HepG2 (cell line): ENCODE results near the gene PIP5K1C. TPM values are rescaled to one million over a fixed set of nuclear protein-coding genes. Genes with fewer than 3 reads are reported as not detected.

Experiments used
- CBX1 ChIP-seq: IDR thresholded peaks from one replicate; pipeline ENCODE4 v1.6.1; 2016; ENCODE audit warnings: antibody characterized with exemption, low read depth
- FIP1L1 ChIP-seq: fragments of 200-400 bp; formaldehyde crosslinking; IDR thresholded peaks from 2 replicates; pipeline ENCODE4 v1.6.1; 2018; ENCODE audit warnings: low read depth, mild to moderate bottlenecking, low read length, moderate library complexity, borderline replicate concordance; ENCODE audit not compliant: insufficient read depth
- HDAC1 ChIP-seq: sonication (generic); formaldehyde crosslinking; IDR thresholded peaks from 2 replicates; pipeline ENCODE4 v1.5.1; 2020; ENCODE audit warnings: mild to moderate bottlenecking, missing genetic modification reagents
- MIXL1 ChIP-seq: IDR thresholded peaks from 2 replicates; pipeline ENCODE4 v1.6.1; 2016
- POLR2A ChIP-seq, 2 experiments: IDR thresholded peaks; 2 replicates each; pipeline ENCODE4 v1.6.1; 2011; ENCODE audit warnings: low read depth in 2 of 2, low read length in 2 of 2, mild to moderate bottlenecking in 1 of 2, moderate library complexity in 1 of 2; ENCODE audit not compliant: insufficient read depth in 1 of 2
- RXRB ChIP-seq: IDR thresholded peaks from 2 replicates; pipeline ENCODE4 v1.6.1; 2016; ENCODE audit warnings: borderline replicate concordance, missing genetic modification reagents, missing compliant biosample characterization
- SMARCC2 ChIP-seq: fragments of 450-650 bp; IDR thresholded peaks from 2 replicates; pipeline ENCODE4 v1.6.1; 2017; ENCODE audit warnings: antibody characterized with exemption, mild to moderate bottlenecking
- ZNF263 ChIP-seq: sonication (generic); formaldehyde crosslinking; IDR thresholded peaks from 2 replicates; pipeline ENCODE4 v1.4.0; 2020; ENCODE audit warnings: missing genetic modification reagents
- ZNF430 ChIP-seq: sonication (generic); formaldehyde crosslinking; IDR thresholded peaks from 2 replicates; pipeline ENCODE4 v1.9.0; 2021; ENCODE audit warnings: mild to moderate bottlenecking, missing genetic modification reagents
- ZNF550 ChIP-seq: sonication (generic); formaldehyde crosslinking; IDR thresholded peaks from 2 replicates; pipeline ENCODE4 v1.4.0; 2020; ENCODE audit warnings: mild to moderate bottlenecking, missing genetic modification reagents, borderline replicate concordance
- polyA plus RNA-seq, 8 experiments: library from polyadenylated mRNA; depleted of rRNA in 3 of 8; stranded (reverse) in 7 of 8; unstranded in 1 of 8; fragments of >200 nt; fragmentation: Illumina TruSeq in 4 of 8; extraction: Trizol in 4 of 8; gene quantifications; 2 replicates each; pipeline versions ENCODE4 v1.2.1 to v1.2.3, GENCODE V29; 2011 to 2016; ENCODE audit warnings: low read depth in 4 of 8, missing spikeins in 1 of 8, mixed read lengths in 1 of 8; ENCODE audit not compliant: insufficient read depth in 1 of 8
- total RNA-seq, 5 experiments: library from RNA; depleted of rRNA; stranded (reverse); fragments of >200 nt; fragmentation: Illumina TruSeq; extraction: Trizol; gene quantifications; 2 replicates each; pipeline ENCODE4 v1.2.3, GENCODE V29; 2016; ENCODE audit warnings: low read depth in 1 of 5
- TF ChIP-seq, protein P1 (sequence below): sonication (generic); formaldehyde crosslinking; IDR thresholded peaks from 2 replicates; pipeline ENCODE4 v1.4.0; 2020; ENCODE audit warnings: mild to moderate bottlenecking, missing genetic modification reagents
- TF ChIP-seq, protein P2 (sequence below): IDR thresholded peaks from 2 replicates; pipeline ENCODE4 v1.6.1; 2016; ENCODE audit warnings: missing biosample characterization, missing genetic modification reagents, low read depth
- TF ChIP-seq, protein P3 (sequence below): sonication (generic); formaldehyde crosslinking; IDR thresholded peaks from 2 replicates; pipeline ENCODE4 v1.5.0; 2020; ENCODE audit warnings: missing genetic modification reagents
- TF ChIP-seq, protein P4 (sequence below): fragments of 450-650 bp; IDR thresholded peaks from 2 replicates; pipeline ENCODE4 v1.6.1; 2016

PIP5K1C gene
- total and polyA plus RNA-seq, 2 of the 13 experiments (the other 11 are each of a cell fraction or from before 2014, with no cell fraction given), result 3.6 to 4.3 TPM

DNA sequence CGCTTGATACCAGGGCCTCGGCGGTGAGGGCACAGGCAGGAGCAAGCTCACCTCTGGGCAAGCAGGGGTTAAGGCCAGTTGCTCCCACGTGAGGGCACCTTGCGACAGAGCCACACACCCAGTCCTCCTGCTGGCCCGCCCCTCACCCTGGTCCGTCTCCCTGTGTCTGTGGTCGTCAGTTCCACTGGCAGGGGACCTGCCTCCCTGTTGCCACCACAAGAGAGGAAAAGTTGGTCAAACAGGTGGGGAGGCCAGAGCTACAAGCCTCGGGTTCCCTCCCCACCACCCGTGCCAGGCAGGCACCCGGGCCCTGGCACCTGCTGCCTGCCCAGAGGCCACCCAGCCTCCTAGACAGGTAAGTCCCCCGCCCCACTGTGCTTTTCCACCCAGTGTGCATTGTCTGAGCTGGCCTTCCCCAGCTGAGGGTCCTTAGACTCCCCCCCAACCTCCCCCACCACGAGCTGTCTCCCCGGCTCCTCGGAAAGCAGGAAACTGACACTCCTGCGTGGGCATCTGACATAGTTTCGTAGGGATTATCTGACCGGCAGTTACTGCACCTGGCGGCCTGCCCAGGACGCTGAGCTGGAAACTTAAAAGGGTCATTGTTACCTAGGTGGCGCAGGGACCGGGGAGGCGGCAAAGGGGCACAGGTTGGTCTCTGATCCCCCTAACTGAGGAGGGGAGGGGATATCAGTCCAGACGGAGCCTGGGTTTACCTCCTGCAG is 8.1 kb upstream of the PIP5K1C start, which contains the start of gene TJP3 (continued):
- TF ChIP-seq, protein P1, sequence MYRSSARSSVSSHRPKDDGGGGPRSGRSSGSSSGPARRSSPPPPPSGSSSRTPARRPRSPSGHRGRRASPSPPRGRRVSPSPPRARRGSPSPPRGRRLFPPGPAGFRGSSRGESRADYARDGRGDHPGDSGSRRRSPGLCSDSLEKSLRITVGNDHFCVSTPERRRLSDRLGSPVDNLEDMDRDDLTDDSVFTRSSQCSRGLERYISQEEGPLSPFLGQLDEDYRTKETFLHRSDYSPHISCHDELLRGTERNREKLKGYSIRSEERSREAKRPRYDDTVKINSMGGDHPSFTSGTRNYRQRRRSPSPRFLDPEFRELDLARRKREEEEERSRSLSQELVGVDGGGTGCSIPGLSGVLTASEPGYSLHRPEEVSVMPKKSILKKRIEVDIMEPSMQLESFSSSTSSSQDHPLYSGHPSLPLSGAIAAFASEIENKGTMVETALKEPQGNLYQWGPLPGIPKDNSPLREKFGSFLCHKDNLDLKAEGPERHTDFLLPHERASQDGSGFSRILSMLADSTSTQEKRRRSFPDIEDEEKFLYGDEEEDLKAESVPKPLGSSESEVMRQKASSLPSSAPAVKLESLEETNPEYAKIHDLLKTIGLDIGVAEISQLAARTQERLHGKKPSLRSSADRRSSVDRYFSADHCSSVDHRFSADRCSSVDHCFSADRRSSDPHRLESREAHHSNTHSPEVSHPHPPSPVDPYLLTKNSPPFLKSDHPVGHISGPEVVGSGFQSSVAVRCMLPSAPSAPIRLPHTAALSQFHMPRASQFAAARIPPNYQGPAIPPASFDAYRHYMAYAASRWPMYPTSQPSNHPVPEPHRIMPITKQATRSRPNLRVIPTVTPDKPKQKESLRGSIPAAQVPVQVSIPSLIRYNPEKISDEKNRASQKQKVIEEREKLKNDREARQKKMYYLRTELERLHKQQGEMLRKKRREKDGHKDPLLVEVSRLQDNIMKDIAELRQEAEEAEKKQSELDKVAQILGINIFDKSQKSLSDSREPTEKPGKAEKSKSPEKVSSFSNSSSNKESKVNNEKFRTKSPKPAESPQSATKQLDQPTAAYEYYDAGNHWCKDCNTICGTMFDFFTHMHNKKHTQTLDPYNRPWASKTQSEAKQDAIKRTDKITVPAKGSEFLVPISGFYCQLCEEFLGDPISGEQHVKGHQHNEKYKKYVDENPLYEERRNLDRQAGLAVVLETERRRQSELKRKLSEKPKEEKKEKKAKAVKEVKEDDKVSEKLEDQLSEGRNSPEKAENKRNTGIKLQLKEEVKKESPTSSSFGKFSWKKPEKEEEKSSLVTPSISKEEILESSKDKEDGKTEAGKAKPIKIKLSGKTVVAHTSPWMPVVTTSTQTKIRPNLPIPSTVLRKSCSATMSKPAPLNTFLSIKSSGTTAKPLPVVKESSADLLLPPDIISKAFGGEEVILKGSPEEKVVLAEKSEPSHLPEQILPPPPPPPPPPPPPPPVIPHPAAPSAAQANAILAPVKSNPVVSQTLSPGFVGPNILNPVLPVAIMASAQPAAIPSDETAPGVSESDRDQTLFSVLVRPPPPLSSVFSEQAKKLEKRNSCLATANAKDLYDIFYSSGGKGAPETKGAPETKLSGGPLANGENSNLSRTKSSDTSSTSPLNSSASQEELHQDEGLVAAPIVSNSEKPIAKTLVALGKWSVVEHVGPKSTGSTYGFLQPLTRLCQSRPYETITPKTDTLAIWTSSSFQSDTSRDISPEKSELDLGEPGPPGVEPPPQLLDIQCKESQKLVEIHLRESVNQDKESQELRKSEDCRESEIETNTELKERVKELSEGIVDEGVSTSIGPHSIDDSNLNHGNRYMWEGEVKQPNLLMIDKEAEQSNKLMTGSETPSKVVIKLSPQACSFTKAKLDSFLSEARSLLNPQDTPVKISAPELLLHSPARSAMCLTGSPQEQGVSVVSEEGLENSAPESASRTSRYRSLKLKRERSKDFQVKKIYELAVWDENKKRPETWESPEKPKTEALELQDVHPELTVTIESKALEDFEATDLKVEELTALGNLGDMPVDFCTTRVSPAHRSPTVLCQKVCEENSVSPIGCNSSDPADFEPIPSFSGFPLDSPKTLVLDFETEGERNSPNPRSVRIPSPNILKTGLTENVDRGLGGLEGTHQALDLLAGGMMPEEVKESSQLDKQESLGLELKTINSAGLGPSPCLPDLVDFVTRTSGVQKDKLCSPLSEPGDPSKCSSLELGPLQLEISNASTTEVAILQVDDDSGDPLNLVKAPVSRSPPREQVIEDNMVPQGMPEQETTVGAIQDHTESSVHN (CRISPR knock-in tag), result no peak
- TF ChIP-seq SMARCC2 (no peak), ZNF430 (CRISPR knock-in tag) (no peak; the same call in 1 of the 2 replicates), ZNF263 (CRISPR knock-in tag) (peak; percentile 28; the same call in 1 of the 2 replicates), POLR2A (IDR thresholded peaks at IDR 0.05; ENCODE audit: insufficient read depth in 1 of 2, low read depth in 2 of 2, low read length in 2 of 2) (peak; percentile 68 to 83), RXRB (CRISPR knock-in tag) (no peak; the same call in 1 of the 2 replicates), ZNF550 (0 out of 2 replicates have a peak, but pooled peaks have one; percentile 7), CBX1 (no peak), MIXL1 (no peak), HDAC1 (CRISPR knock-in tag) (peak; percentile 59; the same call in 1 of the 2 replicates), FIP1L1 (no peak)
- TF ChIP-seq, protein P2, sequence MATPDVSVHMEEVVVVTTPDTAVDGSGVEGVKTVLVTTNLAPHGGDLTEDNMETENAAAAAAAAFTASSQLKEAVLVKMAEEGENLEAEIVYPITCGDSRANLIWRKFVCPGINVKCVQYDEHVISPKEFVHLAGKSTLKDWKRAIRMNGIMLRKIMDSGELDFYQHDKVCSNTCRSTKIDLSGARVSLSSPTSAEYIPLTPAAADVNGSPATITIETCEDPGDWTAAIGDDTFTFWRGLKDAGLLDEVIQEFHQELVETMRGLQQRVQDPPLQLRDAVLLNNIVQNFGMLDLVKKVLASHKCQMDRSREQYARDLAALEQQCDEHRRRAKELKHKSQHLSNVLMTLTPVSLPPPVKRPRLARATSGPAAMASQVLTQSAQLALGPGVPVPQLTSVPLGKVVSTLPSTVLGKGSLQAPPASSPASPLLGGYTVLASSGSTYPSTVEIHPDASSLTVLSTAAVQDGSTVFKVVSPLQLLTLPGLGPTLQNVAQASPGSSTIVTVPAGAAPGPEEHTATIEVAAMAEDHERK (CRISPR knock-in tag), result no peak
- TF ChIP-seq, protein P3, sequence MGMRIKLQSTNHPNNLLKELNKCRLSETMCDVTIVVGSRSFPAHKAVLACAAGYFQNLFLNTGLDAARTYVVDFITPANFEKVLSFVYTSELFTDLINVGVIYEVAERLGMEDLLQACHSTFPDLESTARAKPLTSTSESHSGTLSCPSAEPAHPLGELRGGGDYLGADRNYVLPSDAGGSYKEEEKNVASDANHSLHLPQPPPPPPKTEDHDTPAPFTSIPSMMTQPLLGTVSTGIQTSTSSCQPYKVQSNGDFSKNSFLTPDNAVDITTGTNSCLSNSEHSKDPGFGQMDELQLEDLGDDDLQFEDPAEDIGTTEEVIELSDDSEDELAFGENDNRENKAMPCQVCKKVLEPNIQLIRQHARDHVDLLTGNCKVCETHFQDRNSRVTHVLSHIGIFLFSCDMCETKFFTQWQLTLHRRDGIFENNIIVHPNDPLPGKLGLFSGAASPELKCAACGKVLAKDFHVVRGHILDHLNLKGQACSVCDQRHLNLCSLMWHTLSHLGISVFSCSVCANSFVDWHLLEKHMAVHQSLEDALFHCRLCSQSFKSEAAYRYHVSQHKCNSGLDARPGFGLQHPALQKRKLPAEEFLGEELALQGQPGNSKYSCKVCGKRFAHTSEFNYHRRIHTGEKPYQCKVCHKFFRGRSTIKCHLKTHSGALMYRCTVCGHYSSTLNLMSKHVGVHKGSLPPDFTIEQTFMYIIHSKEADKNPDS (CRISPR knock-in tag), result no peak
- TF ChIP-seq, protein P4, sequence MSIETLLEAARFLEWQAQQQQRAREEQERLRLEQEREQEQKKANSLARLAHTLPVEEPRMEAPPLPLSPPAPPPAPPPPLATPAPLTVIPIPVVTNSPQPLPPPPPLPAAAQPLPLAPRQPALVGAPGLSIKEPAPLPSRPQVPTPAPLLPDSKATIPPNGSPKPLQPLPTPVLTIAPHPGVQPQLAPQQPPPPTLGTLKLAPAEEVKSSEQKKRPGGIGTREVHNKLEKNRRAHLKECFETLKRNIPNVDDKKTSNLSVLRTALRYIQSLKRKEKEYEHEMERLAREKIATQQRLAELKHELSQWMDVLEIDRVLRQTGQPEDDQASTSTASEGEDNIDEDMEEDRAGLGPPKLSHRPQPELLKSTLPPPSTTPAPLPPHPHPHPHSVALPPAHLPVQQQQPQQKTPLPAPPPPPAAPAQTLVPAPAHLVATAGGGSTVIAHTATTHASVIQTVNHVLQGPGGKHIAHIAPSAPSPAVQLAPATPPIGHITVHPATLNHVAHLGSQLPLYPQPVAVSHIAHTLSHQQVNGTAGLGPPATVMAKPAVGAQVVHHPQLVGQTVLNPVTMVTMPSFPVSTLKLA, result no peak
